Neural crest cell (in vitro differentiated cells): Measurements from ENCODE around the gene RASA3. TPM values are rescaled to one million over a fixed set of nuclear protein-coding genes. Genes with fewer than 3 reads are reported as not detected.
A peak's percentile ranks its signal among the peaks of the same experiment; 100 is the strongest.

Experiments
- DNase-seq: peaks from one replicate; pipeline ENCODE4 v3.0.0; 2021; ENCODE audit warnings: low read depth, mixed read lengths, low spot score
- H3K27ac Mint-ChIP-seq: one replicate; pipeline ENCODE4 v1.8.0; 2021; ENCODE audit warnings: mild to moderate bottlenecking, mixed read lengths; ENCODE audit not compliant: unreplicated experiment
- H3K27me3 Mint-ChIP-seq: 2 replicates; pipeline ENCODE4 v1.8.0; 2021; ENCODE audit warnings: low read depth, mild to moderate bottlenecking, mixed read lengths
- H3K36me3 Mint-ChIP-seq: 2 replicates; pipeline ENCODE4 v1.8.0; 2021; ENCODE audit warnings: low read depth, mild to moderate bottlenecking, mixed read lengths
- H3K4me1 Mint-ChIP-seq: 2 replicates; pipeline ENCODE4 v1.8.0; 2021; ENCODE audit warnings: mixed read lengths
- H3K4me3 Mint-ChIP-seq: one replicate; pipeline ENCODE4 v1.8.0; 2021; ENCODE audit warnings: mild to moderate bottlenecking, mixed read lengths
- H3K9me3 Mint-ChIP-seq: 2 replicates; pipeline ENCODE4 v1.8.0; 2021; ENCODE audit warnings: mixed read lengths
- total RNA-seq: library from RNA; stranded (reverse); gene quantifications from 2 replicates; pipeline ENCODE4 v1.2.1, GENCODE V29; 2021
- TF ChIP-seq, protein P1 (sequence below): fragments of 200-600 bp; sonication (generic); conservative IDR thresholded peaks from 2 replicates; pipeline ENCODE4 v1.5.0; 2021; ENCODE audit warnings: antibody characterized with exemption, mild to moderate bottlenecking

Gene RASA3
- total RNA-seq, 1 donor from 2014 or later, result 29.5 TPM

DNA sequence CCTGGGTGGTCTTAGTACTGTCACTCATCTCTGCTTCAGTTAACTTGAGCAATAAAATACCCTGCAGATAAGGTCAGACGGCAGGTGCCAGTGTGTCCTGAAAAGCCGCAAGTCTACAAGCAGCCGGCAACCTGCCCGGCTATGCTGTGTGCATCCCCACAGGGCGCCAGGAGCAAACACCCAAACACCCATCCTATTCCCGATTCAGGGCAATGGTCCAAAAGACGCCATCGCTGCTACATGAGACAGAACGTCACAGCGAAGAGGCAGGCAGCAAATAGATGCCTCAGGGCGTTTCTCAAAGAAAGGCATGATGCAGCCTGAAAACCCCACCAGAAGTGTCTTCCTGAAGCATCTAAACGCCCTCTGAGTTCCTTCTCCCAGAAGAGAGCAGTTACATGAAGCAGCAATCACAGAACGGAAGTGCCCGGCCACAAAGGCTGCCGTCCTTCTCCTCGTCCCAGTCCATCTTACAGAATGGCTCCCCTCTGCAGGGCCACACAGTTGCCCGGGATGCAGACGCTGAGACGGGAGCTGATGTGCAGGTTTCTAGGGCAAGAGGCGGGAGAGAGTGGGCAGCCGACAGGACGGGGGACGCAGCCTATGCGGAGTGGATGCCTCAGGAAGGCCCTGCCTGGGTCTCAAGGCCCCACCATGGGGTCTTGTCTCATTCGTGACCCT, 35.1 kb downstream of the RASA3 start:
- Mint-ChIP-seq H3K4me3 (peak overlapping the region; percentile 76), H3K36me3 (peaks cover 23% of the 10 kb centered on the region), H3K27ac (peak overlapping the region; percentile 93), H3K27me3 (peaks cover 4% of the 10 kb centered on the region), H3K4me1 (peaks cover 35% of the 10 kb centered on the region), H3K9me3 (peaks cover 6% of the 10 kb centered on the region)
- no peak for DNase-seq
- TF ChIP-seq, protein P1, sequence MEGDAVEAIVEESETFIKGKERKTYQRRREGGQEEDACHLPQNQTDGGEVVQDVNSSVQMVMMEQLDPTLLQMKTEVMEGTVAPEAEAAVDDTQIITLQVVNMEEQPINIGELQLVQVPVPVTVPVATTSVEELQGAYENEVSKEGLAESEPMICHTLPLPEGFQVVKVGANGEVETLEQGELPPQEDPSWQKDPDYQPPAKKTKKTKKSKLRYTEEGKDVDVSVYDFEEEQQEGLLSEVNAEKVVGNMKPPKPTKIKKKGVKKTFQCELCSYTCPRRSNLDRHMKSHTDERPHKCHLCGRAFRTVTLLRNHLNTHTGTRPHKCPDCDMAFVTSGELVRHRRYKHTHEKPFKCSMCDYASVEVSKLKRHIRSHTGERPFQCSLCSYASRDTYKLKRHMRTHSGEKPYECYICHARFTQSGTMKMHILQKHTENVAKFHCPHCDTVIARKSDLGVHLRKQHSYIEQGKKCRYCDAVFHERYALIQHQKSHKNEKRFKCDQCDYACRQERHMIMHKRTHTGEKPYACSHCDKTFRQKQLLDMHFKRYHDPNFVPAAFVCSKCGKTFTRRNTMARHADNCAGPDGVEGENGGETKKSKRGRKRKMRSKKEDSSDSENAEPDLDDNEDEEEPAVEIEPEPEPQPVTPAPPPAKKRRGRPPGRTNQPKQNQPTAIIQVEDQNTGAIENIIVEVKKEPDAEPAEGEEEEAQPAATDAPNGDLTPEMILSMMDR, result no peak

DNA sequence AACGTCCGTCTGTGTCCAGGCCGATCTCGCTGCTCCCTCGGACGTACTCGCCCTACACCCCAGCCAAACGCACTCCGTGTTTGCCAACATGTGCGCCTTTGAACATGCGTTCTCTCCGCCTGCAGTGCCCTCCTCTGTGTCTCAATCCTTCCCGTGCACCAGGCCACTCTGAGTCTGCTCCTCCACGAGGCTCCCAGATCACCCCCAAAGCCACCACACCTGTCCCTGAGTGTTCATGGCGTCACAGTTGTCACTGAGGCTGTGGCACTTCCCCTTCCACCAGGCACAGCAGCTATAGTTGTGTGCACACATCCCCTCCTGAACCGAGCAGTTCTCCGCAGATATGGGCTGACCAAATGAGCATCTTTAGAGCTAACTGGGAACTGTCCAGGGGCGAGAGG, 35.6 kb downstream of the RASA3 start:
- peak overlapping the region; percentile 61 for H3K27ac Mint-ChIP-seq
- H3K4me1 Mint-ChIP-seq, result peaks cover 31% of the 10 kb centered on the region
- H3K9me3 Mint-ChIP-seq, result peaks cover 9% of the 10 kb centered on the region
- H3K36me3 Mint-ChIP-seq, result peaks cover 28% of the 10 kb centered on the region
- TF ChIP-seq, protein P1, result no peak
- H3K27me3 Mint-ChIP-seq, result peaks cover 4% of the 10 kb centered on the region
- peak overlapping the region; percentile 5 for H3K4me3 Mint-ChIP-seq
- DNase-seq, result no peak

DNA sequence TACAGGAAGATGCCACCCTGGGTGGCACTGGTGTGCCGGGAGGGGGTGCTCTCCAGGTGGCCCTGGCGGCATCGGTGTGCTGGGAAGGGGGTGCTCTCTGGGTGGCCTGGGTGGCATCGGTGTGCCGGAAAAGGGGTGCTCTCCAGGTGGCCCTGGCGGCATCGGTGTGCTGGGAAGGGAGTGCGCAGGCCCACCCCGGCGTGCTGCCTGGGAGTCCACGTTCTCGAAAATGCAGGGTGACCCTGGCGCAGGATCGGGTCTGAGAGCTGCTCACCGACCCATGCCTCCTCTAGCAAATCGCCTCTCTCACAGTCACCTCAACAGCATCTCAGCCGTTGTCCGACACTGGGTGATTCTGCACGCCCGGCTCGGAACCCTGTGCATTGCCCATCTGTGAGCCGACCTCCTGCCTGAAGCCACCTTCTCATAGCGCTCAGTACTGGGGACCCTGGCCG, 36.4 kb downstream of the RASA3 start:
- no peak for DNase-seq
- Mint-ChIP-seq H3K4me1 (peaks cover 30% of the 10 kb centered on the region), H3K27me3 (peaks cover 4% of the 10 kb centered on the region), H3K27ac (no peak overlapping the region), H3K9me3 (peaks cover 14% of the 10 kb centered on the region), H3K36me3 (peaks cover 33% of the 10 kb centered on the region), H3K4me3 (no peak overlapping the region)
- TF ChIP-seq, protein P1, result no peak

- peaks cover 4% of the 10 kb centered on the region for H3K27me3 Mint-ChIP-seq
- no peak overlapping the region for H3K4me3 Mint-ChIP-seq
- DNase-seq, result no peak
- TF ChIP-seq, protein P1, result no peak
- no peak overlapping the region for H3K27ac Mint-ChIP-seq
- H3K4me1 Mint-ChIP-seq, result peaks cover 30% of the 10 kb centered on the region
- H3K9me3 Mint-ChIP-seq, result peaks cover 14% of the 10 kb centered on the region
- H3K36me3 Mint-ChIP-seq, result peaks cover 33% of the 10 kb centered on the region
Measured at GRCh38 chr13:114095486-114095885, 36.9 kb downstream of the RASA3 start.

DNA sequence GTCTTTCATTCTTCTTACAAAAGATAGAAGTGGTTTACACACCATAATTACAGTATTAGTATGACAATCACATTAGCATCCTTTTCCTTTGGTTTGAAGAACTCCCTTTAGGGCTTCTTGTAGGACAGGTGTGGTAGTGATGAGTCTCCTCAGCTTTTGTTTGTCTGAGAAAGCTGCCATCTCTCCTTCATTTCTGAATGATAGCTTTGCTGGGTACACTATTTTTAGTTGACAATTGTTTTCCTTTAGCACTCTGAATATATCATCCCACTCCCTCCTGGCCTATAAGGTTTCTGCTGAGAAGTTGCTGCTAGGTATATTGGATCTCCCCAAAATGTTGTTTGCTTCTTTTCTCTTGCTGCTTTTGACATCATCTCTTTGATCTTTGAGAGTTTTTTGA, 39.3 kb downstream of the RASA3 start:
- Mint-ChIP-seq H3K36me3 (peaks cover 33% of the 10 kb centered on the region), H3K9me3 (peaks cover 14% of the 10 kb centered on the region), H3K27me3 (peaks cover 4% of the 10 kb centered on the region), H3K4me3 (no peak overlapping the region), H3K4me1 (peaks cover 20% of the 10 kb centered on the region), H3K27ac (no peak overlapping the region)
- TF ChIP-seq, protein P1, result no peak
- no peak for DNase-seq
